B cell (primary cell): ENCODE measurements around the gene C12orf56. TPM values are rescaled to one million over a fixed set of nuclear protein-coding genes. Genes with fewer than 3 reads are reported as not detected.

Experiments used
- ATAC-seq: fragments of 200-7000 bp; cut with Tn5 transposase; one replicate; pipeline ENCODE4 v1.10.0; 2021; ENCODE audit warnings: low read depth, mild to moderate bottlenecking, moderate number of reproducible peaks, moderate library complexity
- CTCF ChIA-PET: fragments of 350-600 bp; sonication (Branson Sonifier 250); formaldehyde crosslinking; loops from one replicate; lab custom pipeline; 2021; ENCODE audit warnings: antibody characterized with exemption, inconsistent platforms; lab: Charles Lee
- POLR2A ChIA-PET: fragments of 350-600 bp; sonication (Branson Sonifier 250); formaldehyde crosslinking; loops from one replicate; lab custom pipeline; 2021; ENCODE audit warnings: antibody characterized with exemption; lab: Charles Lee
- DNase-seq: peaks from one replicate; pipeline ENCODE4 v3.0.0; 2013
- H2AFZ ChIP-seq: 2 replicates; pipeline ENCODE4 v1.6.1; 2012; ENCODE audit warnings: mild to moderate bottlenecking, low read depth, low read length; ENCODE audit not compliant: insufficient read depth, poor library complexity, severe bottlenecking
- H3K27ac ChIP-seq, 2 donors: 1 replicate in 1 of 2; 2 replicates in 1 of 2; pipeline ENCODE4 v1.5.1; 2012 to 2013; ENCODE audit warnings: low read length in 2 of 2, mild to moderate bottlenecking in 2 of 2, moderate library complexity in 1 of 2
- H3K27me3 ChIP-seq, 4 experiments: fragments of 200-600 bp in 1 of 4; sonication (generic) in 1 of 4; replicated peaks in 1 of 4; 1 replicate in 2 of 4; 2 replicates in 2 of 4; pipeline versions ENCODE4 v1.6.1 to v1.7.0; 2013 to 2016; ENCODE audit warnings: low read length in 3 of 4, mild to moderate bottlenecking in 2 of 4, mixed read lengths in 1 of 4, moderate library complexity in 1 of 4; ENCODE audit not compliant: insufficient read depth in 4 of 4, control insufficient read depth in 3 of 4; ENCODE audit errors: control extremely low read depth in 1 of 4
- H3K36me3 ChIP-seq, 2 experiments: replicated peaks in 1 of 2; 1 replicate in 1 of 2; 2 replicates in 1 of 2; pipeline versions ENCODE4 v1.6.1 to v1.7.1; 2013; ENCODE audit warnings: low read length in 1 of 2; ENCODE audit not compliant: insufficient read depth in 2 of 2, control insufficient read depth in 1 of 2; ENCODE audit errors: control extremely low read depth in 1 of 2, extremely low read depth in 1 of 2
- H3K4me1 ChIP-seq, 2 donors: fragments of 200-600 bp in 1 of 2; sonication (generic) in 1 of 2; 1 replicate in 1 of 2; 2 replicates in 1 of 2; pipeline versions ENCODE4 v1.5.1 to v1.6.1; 2013 to 2017; ENCODE audit warnings: low read length in 2 of 2; ENCODE audit not compliant: control insufficient read depth in 2 of 2, insufficient read depth in 2 of 2
- H3K4me2 ChIP-seq: replicated peaks from 2 replicates; pipeline ENCODE3; 2012; ENCODE audit warnings: mild to moderate bottlenecking, low read depth, low read length; ENCODE audit not compliant: poor library complexity, severe bottlenecking
- H3K4me3 ChIP-seq, 5 experiments: fragments of 200-600 bp in 1 of 5; sonication (generic) in 1 of 5; 1 replicate in 3 of 5; 2 replicates in 2 of 5; pipeline versions ENCODE4 v1.5.1 to v1.7.0; 2011 to 2016; ENCODE audit warnings: low read length in 4 of 5, mild to moderate bottlenecking in 4 of 5, low read depth in 2 of 5, control low read depth in 1 of 5, moderate library complexity in 1 of 5; ENCODE audit not compliant: insufficient read depth in 1 of 5; ENCODE audit errors: control extremely low read depth in 1 of 5, extremely low read depth in 1 of 5
- H3K79me2 ChIP-seq: fragments of 200-600 bp; sonication (generic); one replicate; pipeline ENCODE4 v1.6.0; 2016; ENCODE audit warnings: low read length; ENCODE audit not compliant: control insufficient read depth, insufficient read depth
- H3K9ac ChIP-seq: fragments of 200-600 bp; sonication (generic); 2 replicates; pipeline ENCODE4 v1.6.1; 2017; ENCODE audit warnings: mild to moderate bottlenecking, low read length, moderate library complexity
- H3K9me3 ChIP-seq, 3 donors: one replicate each; pipeline versions ENCODE4 v1.6.1 to v1.7.1; 2013; ENCODE audit warnings: low read length in 2 of 3; ENCODE audit not compliant: control insufficient read depth in 2 of 3, insufficient read depth in 1 of 3; ENCODE audit errors: control extremely low read depth in 1 of 3
- H4K20me1 ChIP-seq: 2 replicates; pipeline ENCODE4 v1.6.0; 2012; ENCODE audit warnings: mild to moderate bottlenecking, low read length; ENCODE audit not compliant: insufficient read depth, control insufficient read depth, poor library complexity, severe bottlenecking
- H3K27ac Mint-ChIP-seq: one replicate; pipeline ENCODE4 v1.8.0; 2021; ENCODE audit warnings: mixed read lengths
- H3K27me3 Mint-ChIP-seq: one replicate; pipeline ENCODE4 v1.8.0; 2021; ENCODE audit warnings: mixed read lengths
- H3K4me1 Mint-ChIP-seq: one replicate; pipeline ENCODE4 v1.8.0; 2021; ENCODE audit warnings: mixed read lengths
- H3K4me3 Mint-ChIP-seq: one replicate; pipeline ENCODE4 v1.8.0; 2021; ENCODE audit warnings: mixed read lengths
- H3K9me3 Mint-ChIP-seq: one replicate; pipeline ENCODE4 v1.8.0; 2022; ENCODE audit warnings: mixed read lengths; ENCODE audit not compliant: insufficient read depth
- CTCF ChIP-seq: fragments of 200-600 bp; IDR thresholded peaks from one replicate; pipeline ENCODE4 v1.8.0; 2022; ENCODE audit warnings: antibody characterized with exemption, mild to moderate bottlenecking
- EZH2 ChIP-seq: IDR thresholded peaks from 2 replicates; pipeline ENCODE4 v1.6.1; 2012; ENCODE audit warnings: borderline replicate concordance, low read depth, mild to moderate bottlenecking, moderate library complexity, low read length; ENCODE audit not compliant: insufficient read depth, poor library complexity, severe bottlenecking
- WGBS: methylation state at CpG from one replicate; pipeline ENCODE4 v1.1.5; 2013; ENCODE audit warnings: missing lambda C conversion rate; ENCODE audit not compliant: insufficient coverage; 5-methylcytosine and 5-hydroxymethylcytosine counted together
- intact Hi-C: fragments of 100-400 bp; cut with micrococcal nuclease; formaldehyde crosslinking; loops from one replicate; pipeline ENCODE4 v1.10.0; 2022
- polyA plus RNA-seq: library from polyadenylated mRNA; depleted of rRNA; stranded (reverse); fragments of >200 nt; gene quantifications from 2 replicates; pipeline ENCODE4 v1.2.3, GENCODE V29; 2012
- total RNA-seq, 2 donors: library from RNA; stranded (reverse); fragments of 120-200 nt in 1 of 2; gene quantifications; 1 replicate in 1 of 2; 2 replicates in 1 of 2; pipeline versions ENCODE4 v1.2.3 to v1.2.4, GENCODE V29; 2013 to 2022

Gene C12orf56
- total and polyA plus RNA-seq, 2 donors (not counting 1 experiment from before 2014, with no cell fraction given) = not detected

GRCh38 chr12:64430886-64431285 lies 40.3 kb upstream of the C12orf56 start:
- Histone ChIP-seq H3K4me1 (no peaks in the 10 kb centered on the region), H3K4me2 (no peak overlapping the region), H3K9ac (no peak overlapping the region), H3K27me3 (no peaks in the 10 kb centered on the region), H3K79me2 (no peaks in the 10 kb centered on the region), H2AFZ (no peak overlapping the region), H3K27ac (no peak overlapping the region), H3K4me3 (no peak overlapping the region), H3K36me3 (peaks cover 19 to 71% of the 10 kb centered on the region in 2 experiments), H4K20me1 (no peaks in the 10 kb centered on the region), H3K9me3 (no peaks in the 10 kb centered on the region)
- H3K9me3 Mint-ChIP-seq = no peaks in the 10 kb centered on the region
- no peaks in the 10 kb centered on the region for H3K4me1 Mint-ChIP-seq
- H3K4me3 Mint-ChIP-seq = no peak overlapping the region
- intact Hi-C loops = no loop called here
- CTCF ChIA-PET = no interaction called here
- no peak for ATAC-seq
- 100% methylated on average over 1 of the region's 2 CpGs for WGBS
- TF ChIP-seq EZH2 = no peak
- DNase-seq = no peak
- POLR2A ChIA-PET = no interaction called here
- H3K27me3 Mint-ChIP-seq = no peaks in the 10 kb centered on the region
- H3K27ac Mint-ChIP-seq = no peak overlapping the region

- CTCF ChIA-PET = no interaction called here
- Histone ChIP-seq H3K36me3 (peaks cover 22 to 86% of the 10 kb centered on the region in 2 experiments), H4K20me1 (no peaks in the 10 kb centered on the region), H3K9ac (no peak overlapping the region), H3K4me1 (no peaks in the 10 kb centered on the region), H2AFZ (no peak overlapping the region), H3K4me2 (no peak overlapping the region), H3K27me3 (no peaks in the 10 kb centered on the region), H3K9me3 (no peaks in the 10 kb centered on the region), H3K79me2 (no peaks in the 10 kb centered on the region), H3K4me3 (no peak overlapping the region), H3K27ac (no peak overlapping the region)
- ATAC-seq (no peak), DNase-seq (no peak)
- intact Hi-C loops = no loop called here
- TF ChIP-seq EZH2 (no peak), CTCF (no peak)
- H3K27ac Mint-ChIP-seq = no peak overlapping the region
- no peak overlapping the region for H3K4me3 Mint-ChIP-seq
- POLR2A ChIA-PET = no interaction called here
- H3K9me3 Mint-ChIP-seq = no peaks in the 10 kb centered on the region
- H3K27me3 Mint-ChIP-seq = no peaks in the 10 kb centered on the region
- no peaks in the 10 kb centered on the region for H3K4me1 Mint-ChIP-seq
- WGBS = 100% methylated on average over 1 of the region's 4 CpGs
These were observed 38.4 kb upstream of the C12orf56 start for GRCh38 chr12:64428956-64429355.
